ENCODE data around the gene ERCC1. TPM values are rescaled to one million over a fixed set of nuclear protein-coding genes. Genes with fewer than 3 reads are reported as not detected.

The ERCC1 gene
- polyA plus RNA-seq, 2 of the 4 experiments (the other 2 are of a cell fraction), result 81.7 to 93.0 TPM

DNA sequence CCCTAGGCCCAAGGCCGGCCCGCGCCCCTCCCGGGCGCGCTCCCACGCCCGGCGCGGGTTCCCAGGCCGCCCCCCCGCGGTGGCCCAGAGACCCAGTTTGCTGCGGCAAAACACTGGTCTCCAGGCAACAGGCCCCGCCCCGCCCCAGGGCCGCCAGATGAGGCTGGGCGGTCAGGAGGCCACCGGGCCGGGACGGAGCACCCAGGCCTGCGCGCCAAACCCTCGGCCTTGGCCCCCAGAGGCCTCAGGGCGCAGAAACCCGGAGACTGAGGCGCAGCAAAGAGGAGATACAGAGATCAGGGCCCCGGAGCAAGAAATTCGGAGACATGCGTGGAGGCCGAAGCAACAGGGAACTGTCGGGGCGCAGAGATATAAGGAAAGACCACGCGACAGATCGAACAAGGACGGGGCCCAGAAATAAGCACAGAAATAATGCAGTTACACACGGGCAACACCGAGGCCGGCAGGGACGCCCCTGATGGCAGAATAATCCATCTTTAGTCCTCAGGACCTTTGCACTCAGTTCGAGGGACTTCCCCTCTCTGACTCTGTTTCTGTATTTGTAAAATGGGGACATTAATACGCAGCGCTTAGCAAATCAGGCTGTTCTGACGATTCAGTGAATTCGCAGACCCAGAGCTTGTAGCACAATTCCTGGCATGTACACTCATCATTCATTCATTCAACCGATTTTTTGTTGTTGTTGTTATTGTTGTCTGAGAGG lies 20.8 kb upstream of the ERCC1 start:
- CTCF ChIA-PET, result interaction anchor here (0.6 to 27.6 kb wide), 7 partner anchors 8 to 237 kb away, joined by 3 to 1883 read pairs (median 7); partner anchors contain the start of genes ERCC1 and FOSB
- 50% methylated on average over 26 of the region's 47 CpGs for WGBS (ENCODE audit: missing lambda C conversion rate)
- FAIRE-seq (no peak), DNase-seq (ENCODE audit: low read depth in 1 of 2, low spot score in 1 of 2) (peak; percentile 86 to 92), ATAC-seq (peak; percentile 63)
- TF ChIP-seq FOSL2 (IDR thresholded peaks at IDR 0.05), result no peak
- peak; percentile 22 for TF ChIP-seq FOSL2 (CRISPR knock-in tag; IDR thresholded peaks at IDR 0.05)
- no peak for TF ChIP-seq FOXS1 (CRISPR knock-in tag; IDR thresholded peaks at IDR 0.05)
- TF ChIP-seq, protein P1, sequence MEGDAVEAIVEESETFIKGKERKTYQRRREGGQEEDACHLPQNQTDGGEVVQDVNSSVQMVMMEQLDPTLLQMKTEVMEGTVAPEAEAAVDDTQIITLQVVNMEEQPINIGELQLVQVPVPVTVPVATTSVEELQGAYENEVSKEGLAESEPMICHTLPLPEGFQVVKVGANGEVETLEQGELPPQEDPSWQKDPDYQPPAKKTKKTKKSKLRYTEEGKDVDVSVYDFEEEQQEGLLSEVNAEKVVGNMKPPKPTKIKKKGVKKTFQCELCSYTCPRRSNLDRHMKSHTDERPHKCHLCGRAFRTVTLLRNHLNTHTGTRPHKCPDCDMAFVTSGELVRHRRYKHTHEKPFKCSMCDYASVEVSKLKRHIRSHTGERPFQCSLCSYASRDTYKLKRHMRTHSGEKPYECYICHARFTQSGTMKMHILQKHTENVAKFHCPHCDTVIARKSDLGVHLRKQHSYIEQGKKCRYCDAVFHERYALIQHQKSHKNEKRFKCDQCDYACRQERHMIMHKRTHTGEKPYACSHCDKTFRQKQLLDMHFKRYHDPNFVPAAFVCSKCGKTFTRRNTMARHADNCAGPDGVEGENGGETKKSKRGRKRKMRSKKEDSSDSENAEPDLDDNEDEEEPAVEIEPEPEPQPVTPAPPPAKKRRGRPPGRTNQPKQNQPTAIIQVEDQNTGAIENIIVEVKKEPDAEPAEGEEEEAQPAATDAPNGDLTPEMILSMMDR (IDR thresholded peaks at IDR 0.05), result 0 out of 3 replicates have a peak, but pooled peaks have one; percentile 11
- peak; percentile 79; the same call in 1 of the 2 replicates for TF ChIP-seq TP53 (CRISPR knock-in tag; IDR thresholded peaks at IDR 0.05)
- TF ChIP-seq HOXB13 (CRISPR knock-in tag; IDR thresholded peaks at IDR 0.05; ENCODE audit: low read depth), result 0 out of 2 replicates have a peak, but pooled peaks have one; percentile 64
- 0 out of 2 replicates have a peak, but pooled peaks have one; percentile 19 for TF ChIP-seq TFCP2L1 (CRISPR knock-in tag; IDR thresholded peaks at IDR 0.05)
- TF ChIP-seq, protein P2, sequence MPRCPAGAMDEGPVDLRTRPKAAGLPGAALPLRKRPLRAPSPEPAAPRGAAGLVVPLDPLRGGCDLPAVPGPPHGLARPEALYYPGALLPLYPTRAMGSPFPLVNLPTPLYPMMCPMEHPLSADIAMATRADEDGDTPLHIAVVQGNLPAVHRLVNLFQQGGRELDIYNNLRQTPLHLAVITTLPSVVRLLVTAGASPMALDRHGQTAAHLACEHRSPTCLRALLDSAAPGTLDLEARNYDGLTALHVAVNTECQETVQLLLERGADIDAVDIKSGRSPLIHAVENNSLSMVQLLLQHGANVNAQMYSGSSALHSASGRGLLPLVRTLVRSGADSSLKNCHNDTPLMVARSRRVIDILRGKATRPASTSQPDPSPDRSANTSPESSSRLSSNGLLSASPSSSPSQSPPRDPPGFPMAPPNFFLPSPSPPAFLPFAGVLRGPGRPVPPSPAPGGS (IDR thresholded peaks at IDR 0.05), result 0 out of 3 replicates have a peak, but pooled peaks have one; percentile 30
- TF ChIP-seq GATA3 (IDR thresholded peaks at IDR 0.05; ENCODE audit: borderline replicate concordance), result 0 out of 2 replicates have a peak, but pooled peaks have one; percentile 14
- TF ChIP-seq CEBPB (IDR thresholded peaks at IDR 0.05), result no peak
- TF ChIP-seq ZNF302 (CRISPR knock-in tag; IDR thresholded peaks at IDR 0.05), result no peak
- no peak for TF ChIP-seq JUN (IDR thresholded peaks at IDR 0.05)
- TF ChIP-seq, protein P3, sequence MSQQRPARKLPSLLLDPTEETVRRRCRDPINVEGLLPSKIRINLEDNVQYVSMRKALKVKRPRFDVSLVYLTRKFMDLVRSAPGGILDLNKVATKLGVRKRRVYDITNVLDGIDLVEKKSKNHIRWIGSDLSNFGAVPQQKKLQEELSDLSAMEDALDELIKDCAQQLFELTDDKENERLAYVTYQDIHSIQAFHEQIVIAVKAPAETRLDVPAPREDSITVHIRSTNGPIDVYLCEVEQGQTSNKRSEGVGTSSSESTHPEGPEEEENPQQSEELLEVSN (IDR thresholded peaks at IDR 0.05; ENCODE audit: borderline replicate concordance, low read depth), result no peak
- TF ChIP-seq ESRRA (IDR thresholded peaks at IDR 0.05; ENCODE audit: borderline replicate concordance, low read length), result no peak
- TF ChIP-seq NFE2L2 (conservative IDR thresholded peaks at IDR 0.05; ENCODE audit: low read length), result 0 out of 2 replicates have a peak, but pooled peaks have one; percentile 2
- TF ChIP-seq HOXB5 (CRISPR knock-in tag; IDR thresholded peaks at IDR 0.05), result peak; percentile 27; the same call in 1 of the 2 replicates
- no peak for TF ChIP-seq MYC (IDR thresholded peaks at IDR 0.05; ENCODE audit: borderline replicate concordance, low read length)
- peak overlapping the region; percentile 99 for H3K4me2 ChIP-seq
- H3K9me3 ChIP-seq, result no peaks in the 10 kb centered on the region
- peak overlapping the region; percentile 86 to 90 for H3K27ac ChIP-seq
- H3K4me1 ChIP-seq, result peaks cover 43% of the 10 kb centered on the region
- POLR2A ChIA-PET, result interaction anchor here (1.8 kb wide), 1 partner anchor 24 kb away, joined by 7 read pairs; the partner anchor contains the start of gene FOSB
- peak overlapping the region; percentile 49 for H3K4me3 ChIP-seq

DNA sequence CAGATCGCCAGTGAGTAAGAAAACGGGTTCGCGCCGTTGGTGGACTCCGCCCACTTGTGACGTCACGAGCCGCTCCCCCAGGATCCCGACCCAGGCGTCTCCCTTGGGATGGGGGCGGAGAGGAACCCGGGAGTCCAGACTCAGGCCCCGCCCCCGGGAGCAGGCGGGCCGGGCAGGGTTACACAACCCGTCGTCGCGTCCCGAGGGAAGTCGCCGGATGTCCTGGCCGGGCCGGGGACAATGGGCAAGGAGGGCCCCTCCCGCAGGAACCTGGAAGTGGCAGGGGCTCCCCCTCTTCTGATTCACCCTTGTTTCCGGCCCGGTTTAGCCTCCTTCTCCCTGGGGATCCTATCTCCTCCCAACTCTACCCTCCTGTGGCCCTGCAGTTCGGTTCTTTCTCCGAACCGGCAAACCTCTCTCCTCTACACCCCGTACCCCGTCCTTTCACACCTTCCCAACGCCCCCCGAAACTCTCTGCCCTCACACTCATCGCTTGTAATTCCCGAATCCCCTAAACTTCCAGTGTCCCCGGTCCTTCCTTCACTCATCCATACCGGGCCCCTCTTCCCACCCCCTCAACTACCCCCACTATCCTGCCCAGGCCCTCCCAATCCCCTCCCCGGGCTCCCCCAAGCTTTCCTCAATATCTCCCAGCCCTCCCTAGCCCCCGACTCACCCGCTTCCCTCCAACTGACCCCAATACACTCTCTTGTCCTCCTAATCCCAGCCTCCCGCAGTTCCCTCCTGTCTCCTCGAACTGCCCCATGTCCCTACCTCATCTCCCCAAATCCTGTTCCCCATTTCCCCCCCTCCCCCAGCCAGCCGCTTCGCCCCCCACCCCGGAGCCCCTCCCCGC lies 20.0 kb upstream of the ERCC1 start:
- H3K27ac ChIP-seq, result peak overlapping the region; percentile 86 to 90
- H3K4me1 ChIP-seq, result peaks cover 35% of the 10 kb centered on the region
- FAIRE-seq (no peak), ATAC-seq (peak; percentile 67 to 70), DNase-seq (ENCODE audit: low read depth in 1 of 2, low spot score in 1 of 2) (peak; percentile 98)
- peak overlapping the region; percentile 49 for H3K4me3 ChIP-seq
- no peaks in the 10 kb centered on the region for H3K9me3 ChIP-seq
- ChIA-PET POLR2A (no interaction called here), CTCF (interaction anchor here (0.6 to 27.6 kb wide), 3 partner anchors 20 to 49 kb away, joined by 3 to 1883 read pairs (median 418); partner anchors contain the start of genes ERCC1, FOSB, PPM1N and RTN2)
- 2% methylated on average over 41 of the region's 49 CpGs for WGBS (ENCODE audit: missing lambda C conversion rate)
- peak overlapping the region; percentile 99 for H3K4me2 ChIP-seq
- TF ChIP-seq, protein P4, sequence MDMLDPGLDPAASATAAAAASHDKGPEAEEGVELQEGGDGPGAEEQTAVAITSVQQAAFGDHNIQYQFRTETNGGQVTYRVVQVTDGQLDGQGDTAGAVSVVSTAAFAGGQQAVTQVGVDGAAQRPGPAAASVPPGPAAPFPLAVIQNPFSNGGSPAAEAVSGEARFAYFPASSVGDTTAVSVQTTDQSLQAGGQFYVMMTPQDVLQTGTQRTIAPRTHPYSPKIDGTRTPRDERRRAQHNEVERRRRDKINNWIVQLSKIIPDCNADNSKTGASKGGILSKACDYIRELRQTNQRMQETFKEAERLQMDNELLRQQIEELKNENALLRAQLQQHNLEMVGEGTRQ (IDR thresholded peaks at IDR 0.05), result no peak
- TF ChIP-seq JUN (IDR thresholded peaks at IDR 0.05), result peak in 1 of 2 experiments; percentile 81; a peak in 2 of 5 replicates
- TF ChIP-seq, protein P1 (IDR thresholded peaks at IDR 0.05), result no peak
- no peak for TF ChIP-seq ZC3H11A (IDR thresholded peaks at IDR 0.05)
- TF ChIP-seq FOSL2 (IDR thresholded peaks at IDR 0.05), result no peak
- peak; percentile 79 for TF ChIP-seq FOSL2 (CRISPR knock-in tag; IDR thresholded peaks at IDR 0.05)
- no peak for TF ChIP-seq NPAS2 (CRISPR knock-in tag; IDR thresholded peaks at IDR 0.05; ENCODE audit: borderline replicate concordance)
- TF ChIP-seq HOXA7 (CRISPR knock-in tag; IDR thresholded peaks at IDR 0.05), result peak; percentile 80; the same call in 1 of the 2 replicates
- TF ChIP-seq HOXB13 (CRISPR knock-in tag; IDR thresholded peaks at IDR 0.05; ENCODE audit: low read depth), result no peak
- no peak for TF ChIP-seq PHF8 (IDR thresholded peaks at IDR 0.05; ENCODE audit: borderline replicate concordance, low read depth)
- TF ChIP-seq GATA3 (IDR thresholded peaks at IDR 0.05; ENCODE audit: borderline replicate concordance), result peak; percentile 12; the same call in 1 of the 2 replicates
- peak; percentile 76 to 92; a peak in 3 of 4 replicates for TF ChIP-seq CEBPB (IDR thresholded peaks at IDR 0.05)
- peak; percentile 21; the same call in 1 of the 2 replicates for TF ChIP-seq TP53 (CRISPR knock-in tag; IDR thresholded peaks at IDR 0.05)
- TF ChIP-seq, protein P5, sequence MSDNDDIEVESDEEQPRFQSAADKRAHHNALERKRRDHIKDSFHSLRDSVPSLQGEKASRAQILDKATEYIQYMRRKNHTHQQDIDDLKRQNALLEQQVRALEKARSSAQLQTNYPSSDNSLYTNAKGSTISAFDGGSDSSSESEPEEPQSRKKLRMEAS (IDR thresholded peaks at IDR 0.05), result peak; percentile 56
- no peak; the same call in 1 of the 2 replicates for TF ChIP-seq MAZ (IDR thresholded peaks at IDR 0.05; ENCODE audit: borderline replicate concordance, low read depth, low read length)
- peak; percentile 47; the same call in 1 of the 2 replicates for TF ChIP-seq MYC (IDR thresholded peaks at IDR 0.05; ENCODE audit: borderline replicate concordance, low read length)
- peak; percentile 72; the same call in 1 of the 2 replicates for TF ChIP-seq FOXS1 (CRISPR knock-in tag; IDR thresholded peaks at IDR 0.05)

Measured in A549 (cell line).